CD4-positive, alpha-beta memory T cell (primary cell): ENCODE data around the gene SMYD3. TPM values are rescaled to one million over a fixed set of nuclear protein-coding genes. Genes with fewer than 3 reads are reported as not detected.
A peak's percentile ranks its signal among the peaks of the same experiment; 100 is the strongest.

Experiments used
- CTCF ChIA-PET: fragments of 350-600 bp; sonication (Branson Sonifier 250); formaldehyde crosslinking; loops from one replicate; lab custom pipeline; 2021; ENCODE audit warnings: inconsistent platforms; ENCODE audit not compliant: partially characterized antibody; lab: Charles Lee
- POLR2A ChIA-PET: fragments of 350-600 bp; sonication (Branson Sonifier 250); formaldehyde crosslinking; loops from one replicate; lab custom pipeline; 2021; ENCODE audit not compliant: partially characterized antibody; lab: Charles Lee
- DNase-seq, 5 donors: peaks; one replicate each; pipeline versions ENCODE4 v3.0.0 to v3.0.0-alpha.2; 2020 to 2022; ENCODE audit warnings: mixed read lengths in 1 of 5
- H3K27ac ChIP-seq: one replicate; pipeline ENCODE4 v1.7.0; 2013; ENCODE audit warnings: low read depth, low read length
- H3K27me3 ChIP-seq: 2 replicates; pipeline ENCODE4 v1.7.0; 2013; ENCODE audit warnings: mild to moderate bottlenecking, low read length, moderate library complexity; ENCODE audit not compliant: insufficient read depth
- H3K36me3 ChIP-seq: 2 replicates; pipeline ENCODE4 v1.7.0; 2013; ENCODE audit warnings: mild to moderate bottlenecking, low read length, moderate library complexity; ENCODE audit not compliant: insufficient read depth
- H3K4me1 ChIP-seq: 2 replicates; pipeline ENCODE4 v1.7.0; 2013; ENCODE audit warnings: mild to moderate bottlenecking, low read length, moderate library complexity; ENCODE audit not compliant: insufficient read depth
- H3K4me3 ChIP-seq, 2 donors: one replicate each; pipeline ENCODE4 v1.7.0; 2013; ENCODE audit warnings: low read length in 2 of 2, mild to moderate bottlenecking in 1 of 2
- H3K9me3 ChIP-seq, 2 donors: one replicate each; pipeline ENCODE4 v1.7.0; 2013; ENCODE audit warnings: low read length in 2 of 2, control low read depth in 1 of 2; ENCODE audit not compliant: control insufficient read depth in 1 of 2
- H3K27ac Mint-ChIP-seq, 7 donors: one replicate each; pipeline ENCODE4 v1.8.0; 2020 to 2021; ENCODE audit warnings: mixed read lengths in 7 of 7, mild to moderate bottlenecking in 6 of 7, inconsistent platforms in 3 of 7, moderate library complexity in 3 of 7
- H3K27me3 Mint-ChIP-seq, 2 donors: one replicate each; pipeline ENCODE4 v1.8.0; 2020 to 2021; ENCODE audit warnings: mixed read lengths in 2 of 2
- H3K36me3 Mint-ChIP-seq, 2 donors: one replicate each; pipeline ENCODE4 v1.8.0; 2020 to 2021; ENCODE audit warnings: mixed read lengths in 2 of 2, inconsistent platforms in 1 of 2, mild to moderate bottlenecking in 1 of 2
- H3K4me1 Mint-ChIP-seq, 4 donors: one replicate each; pipeline ENCODE4 v1.8.0; 2020 to 2021; ENCODE audit warnings: mixed read lengths in 4 of 4, mild to moderate bottlenecking in 1 of 4
- H3K4me3 Mint-ChIP-seq, 8 donors: one replicate each; pipeline ENCODE4 v1.8.0; 2020 to 2021; ENCODE audit warnings: mixed read lengths in 8 of 8, mild to moderate bottlenecking in 7 of 8, moderate library complexity in 6 of 8, inconsistent platforms in 3 of 8
- H3K9me3 Mint-ChIP-seq, 8 donors: one replicate each; pipeline ENCODE4 v1.8.0; 2020 to 2021; ENCODE audit warnings: mixed read lengths in 8 of 8, mild to moderate bottlenecking in 5 of 8, inconsistent platforms in 3 of 8, moderate library complexity in 1 of 8
- intact Hi-C: fragments of 100-400 bp; cut with micrococcal nuclease; formaldehyde crosslinking; loops from one replicate; pipeline ENCODE4 v1.15.1; 2023
- polyA plus RNA-seq, 2 donors: library from polyadenylated mRNA; unstranded; fragments of 300-500 nt; fragmentation: Illumina TruSeq; gene quantifications; one replicate each; pipeline ENCODE4 v1.2.3, GENCODE V29; 2021
- total RNA-seq, 2 experiments: library from RNA; stranded (reverse); gene quantifications; one replicate each; pipeline ENCODE4 v1.2.3, GENCODE V29; 2021

Gene SMYD3
- total and polyA plus RNA-seq, 4 experiments from 2014 or later = 19.5 to 28.9 (median 22.9) TPM

GRCh38 chr1:245871191-245871590 is 635.9 kb downstream of the SMYD3 start:
- H3K4me1 Mint-ChIP-seq = peaks cover 0 to 2% (median 0%) of the 10 kb centered on the region in 4 donors
- POLR2A ChIA-PET = no interaction called here
- H3K4me1 ChIP-seq = no peaks in the 10 kb centered on the region
- no peaks in the 10 kb centered on the region for H3K36me3 ChIP-seq
- no peak overlapping the region for H3K27ac Mint-ChIP-seq
- intact Hi-C loops = no loop called here
- no peaks in the 10 kb centered on the region for H3K27me3 Mint-ChIP-seq
- H3K27ac ChIP-seq = no peak overlapping the region
- peaks cover 2 to 13% of the 10 kb centered on the region in 2 donors for H3K36me3 Mint-ChIP-seq
- H3K4me3 Mint-ChIP-seq = no peak overlapping the region
- H3K27me3 ChIP-seq = no peaks in the 10 kb centered on the region
- DNase-seq = no peak
- H3K9me3 Mint-ChIP-seq = no peaks in the 10 kb centered on the region
- no peak overlapping the region for H3K4me3 ChIP-seq
- CTCF ChIA-PET = no interaction called here
- H3K9me3 ChIP-seq = no peaks in the 10 kb centered on the region

- Mint-ChIP-seq H3K27me3 (no peaks in the 10 kb centered on the region), H3K9me3 (no peaks in the 10 kb centered on the region), H3K4me1 (peaks cover 0 to 2% (median 0%) of the 10 kb centered on the region in 4 donors), H3K4me3 (no peak overlapping the region), H3K27ac (no peak overlapping the region), H3K36me3 (peaks cover 2 to 9% of the 10 kb centered on the region in 2 donors)
- ChIA-PET POLR2A (no interaction called here), CTCF (no interaction called here)
- Histone ChIP-seq H3K27ac (no peak overlapping the region), H3K4me1 (no peaks in the 10 kb centered on the region), H3K36me3 (no peaks in the 10 kb centered on the region), H3K27me3 (no peaks in the 10 kb centered on the region), H3K4me3 (no peak overlapping the region), H3K9me3 (no peaks in the 10 kb centered on the region)
- intact Hi-C loops = no loop called here
- no peak for DNase-seq
Observed at GRCh38 chr1:245870698-245871097, 636.4 kb downstream of the SMYD3 start.

- no peak for DNase-seq
- Mint-ChIP-seq H3K4me3 (no peak overlapping the region), H3K4me1 (peaks cover 0 to 2% (median 0%) of the 10 kb centered on the region in 4 donors), H3K27me3 (no peaks in the 10 kb centered on the region), H3K36me3 (peaks cover 2 to 9% of the 10 kb centered on the region in 2 donors), H3K9me3 (no peaks in the 10 kb centered on the region), H3K27ac (no peak overlapping the region)
- no peaks in the 10 kb centered on the region for H3K4me1 ChIP-seq
- ChIA-PET POLR2A (no interaction called here), CTCF (no interaction called here)
- intact Hi-C loops = no loop called here
- H3K27me3 ChIP-seq = no peaks in the 10 kb centered on the region
- no peak overlapping the region for H3K27ac ChIP-seq
- H3K4me3 ChIP-seq = no peak overlapping the region
- no peaks in the 10 kb centered on the region for H3K9me3 ChIP-seq
- no peaks in the 10 kb centered on the region for H3K36me3 ChIP-seq
Observed at GRCh38 chr1:245869847-245870246, 637.2 kb downstream of the SMYD3 start.

GRCh38 chr1:245867738-245868137 is 639.3 kb downstream of the SMYD3 start:
- H3K36me3 ChIP-seq = peaks cover 7% of the 10 kb centered on the region
- no peaks in the 10 kb centered on the region for H3K27me3 ChIP-seq
- Mint-ChIP-seq H3K9me3 (peaks cover 0 to 2% (median 0%) of the 10 kb centered on the region in 8 donors), H3K27me3 (no peaks in the 10 kb centered on the region), H3K4me1 (peaks cover 0 to 2% (median 0%) of the 10 kb centered on the region in 4 donors), H3K27ac (no peak overlapping the region), H3K36me3 (peaks cover 9 to 23% of the 10 kb centered on the region in 2 donors), H3K4me3 (no peak overlapping the region)
- no peak overlapping the region for H3K27ac ChIP-seq
- intact Hi-C loops = no loop called here
- no peaks in the 10 kb centered on the region for H3K4me1 ChIP-seq
- DNase-seq = no peak
- no peaks in the 10 kb centered on the region for H3K9me3 ChIP-seq
- ChIA-PET POLR2A (no interaction called here), CTCF (no interaction called here)
- no peak overlapping the region for H3K4me3 ChIP-seq

GRCh38 chr1:245864872-245865271 is 642.2 kb downstream of the SMYD3 start:
- H3K4me3 Mint-ChIP-seq = no peak overlapping the region
- Histone ChIP-seq H3K4me3 (no peak overlapping the region), H3K9me3 (no peaks in the 10 kb centered on the region), H3K27me3 (no peaks in the 10 kb centered on the region), H3K4me1 (no peaks in the 10 kb centered on the region), H3K27ac (no peak overlapping the region), H3K36me3 (peaks cover 10% of the 10 kb centered on the region)
- H3K4me1 Mint-ChIP-seq = peaks cover 0 to 2% (median 0%) of the 10 kb centered on the region in 4 donors
- intact Hi-C loops = no loop called here
- no peak for DNase-seq
- H3K36me3 Mint-ChIP-seq = peaks cover 18 to 45% of the 10 kb centered on the region in 2 donors
- POLR2A ChIA-PET = no interaction called here
- CTCF ChIA-PET = interaction anchor here (0.6 kb wide), 1 partner anchor 67 kb away, joined by 4 read pairs; no protein-coding TSS in a partner anchor
- no peaks in the 10 kb centered on the region for H3K27me3 Mint-ChIP-seq
- peaks cover 0 to 2% (median 0%) of the 10 kb centered on the region in 8 donors for H3K9me3 Mint-ChIP-seq
- no peak overlapping the region for H3K27ac Mint-ChIP-seq

GRCh38 chr1:245863566-245864184 is 643.4 kb downstream of the SMYD3 start:
- H3K4me3 Mint-ChIP-seq = no peak overlapping the region
- ChIA-PET CTCF (no interaction called here), POLR2A (no interaction called here)
- no peak for DNase-seq
- Histone ChIP-seq H3K27me3 (no peaks in the 10 kb centered on the region), H3K4me3 (no peak overlapping the region), H3K36me3 (peaks cover 10% of the 10 kb centered on the region), H3K4me1 (no peaks in the 10 kb centered on the region), H3K9me3 (no peaks in the 10 kb centered on the region), H3K27ac (no peak overlapping the region)
- H3K36me3 Mint-ChIP-seq = peaks cover 22 to 45% of the 10 kb centered on the region in 2 donors
- no peaks in the 10 kb centered on the region for H3K27me3 Mint-ChIP-seq
- peaks cover 0 to 2% (median 0%) of the 10 kb centered on the region in 8 donors for H3K9me3 Mint-ChIP-seq
- H3K27ac Mint-ChIP-seq = no peak overlapping the region
- intact Hi-C loops = no loop called here
- peaks cover 0 to 2% (median 0%) of the 10 kb centered on the region in 4 donors for H3K4me1 Mint-ChIP-seq

GRCh38 chr1:245862812-245863540 is 644.1 kb downstream of the SMYD3 start:
- POLR2A ChIA-PET = no interaction called here
- intact Hi-C loops = no loop called here

More at GRCh38 chr1:245862812-245863540, 644.1 kb downstream of the SMYD3 start:
- peak overlapping the region in 1 of 7 donors; percentile 34 for H3K27ac Mint-ChIP-seq
- CTCF ChIA-PET = no interaction called here
- Histone ChIP-seq H3K4me1 (no peaks in the 10 kb centered on the region), H3K27ac (no peak overlapping the region), H3K9me3 (no peaks in the 10 kb centered on the region), H3K27me3 (no peaks in the 10 kb centered on the region), H3K36me3 (peaks cover 10% of the 10 kb centered on the region), H3K4me3 (no peak overlapping the region)
- H3K27me3 Mint-ChIP-seq = no peaks in the 10 kb centered on the region
- H3K9me3 Mint-ChIP-seq = peaks cover 0 to 2% (median 0%) of the 10 kb centered on the region in 8 donors
- peaks cover 22 to 51% of the 10 kb centered on the region in 2 donors for H3K36me3 Mint-ChIP-seq
- H3K4me1 Mint-ChIP-seq = peaks cover 0 to 2% (median 0%) of the 10 kb centered on the region in 4 donors
- H3K4me3 Mint-ChIP-seq = no peak overlapping the region
- DNase-seq = no peak
